GM12878 (cell line): ENCODE data around the gene SERPINB8. TPM values are rescaled to one million over a fixed set of nuclear protein-coding genes. Genes with fewer than 3 reads are reported as not detected.

Source experiments
- ATAC-seq: fragments of 200-7000 bp; cut with Tn5 transposase; 3 replicates; pipeline ENCODE4 v1.9.1; 2020; ENCODE audit warnings: mild to moderate bottlenecking, moderate library complexity
- BruUV-seq: library from RNA; stranded (reverse); fragments of 400-500 nt; replicated peaks from 2 replicates; lab custom pipeline; 2021; lab: Mats Ljungman, UMichigan
- CTCF ChIA-PET: fragments of 300-600 bp; sonication (Branson Sonifier 250); formaldehyde crosslinking; extraction: SDS; loops from one replicate; lab custom pipeline; 2021; ENCODE audit warnings: inconsistent platforms; lab: Yijun Ruan, JAX
- POLR2A ChIA-PET: fragments of 350-600 bp; formaldehyde crosslinking; extraction: SDS; loops from one replicate; lab custom pipeline; 2021; ENCODE audit warnings: inconsistent platforms; lab: Charles Lee
- RAD21 ChIA-PET: fragments of 300-600 bp; sonication (Branson Sonifier 250); formaldehyde crosslinking; loops from one replicate; lab custom pipeline; 2023; ENCODE audit warnings: antibody characterized with exemption; ENCODE audit not compliant: unreplicated experiment; lab: Charles Lee
- SMC1A ChIA-PET: fragments of 300-600 bp; sonication (Branson Sonifier 250); formaldehyde crosslinking; loops from one replicate; lab custom pipeline; 2023; ENCODE audit not compliant: unreplicated experiment, uncharacterized antibody; lab: Charles Lee
- DNase-seq: peaks from one replicate; pipeline ENCODE4 v3.0.0-alpha.2; 2011; ENCODE audit warnings: low read depth, low spot score
- FAIRE-seq: peaks from 3 replicates; lab custom pipeline; 2011; peaks lifted over from hg19 to GRCh38; lab: Jason Lieb, UNC
- H2AFZ ChIP-seq: 2 replicates; pipeline ENCODE4 v1.6.0; 2011; ENCODE audit warnings: low read depth, low read length, control low read depth; ENCODE audit not compliant: control insufficient read depth
- H3K27ac ChIP-seq: 2 replicates; pipeline ENCODE4 v1.5.1; 2011; ENCODE audit warnings: control low read depth; ENCODE audit not compliant: control insufficient read depth, insufficient read depth
- H3K27me3 ChIP-seq, 2 experiments: replicated peaks in 1 of 2; 2 replicates each; pipeline versions ENCODE4 v1.6.0 to v1.6.1; 2011; ENCODE audit warnings: low read length in 1 of 2; ENCODE audit not compliant: control insufficient read depth in 2 of 2, insufficient read depth in 2 of 2
- H3K36me3 ChIP-seq, 2 experiments: 2 replicates each; pipeline ENCODE4 v1.5.1; 2011; ENCODE audit warnings: low read length in 1 of 2; ENCODE audit not compliant: control insufficient read depth in 2 of 2, insufficient read depth in 2 of 2
- H3K4me1 ChIP-seq: 2 replicates; pipeline ENCODE4 v1.6.1; 2011; ENCODE audit warnings: mild to moderate bottlenecking, low read length, moderate library complexity, mixed read lengths; ENCODE audit not compliant: control insufficient read depth, insufficient read depth
- H3K4me2 ChIP-seq: 2 replicates; pipeline ENCODE4 v1.6.0; 2011; ENCODE audit warnings: control low read depth; ENCODE audit not compliant: control insufficient read depth, insufficient read depth
- H3K4me3 ChIP-seq: fragments of 200-600 bp; sonication (generic); 2 replicates; pipeline ENCODE4 v1.5.1; 2016
- H3K79me2 ChIP-seq: 2 replicates; pipeline ENCODE4 v1.6.0; 2011; ENCODE audit warnings: low read length; ENCODE audit not compliant: control insufficient read depth, insufficient read depth
- H3K9ac ChIP-seq: 2 replicates; pipeline ENCODE4 v1.8.0; 2011; ENCODE audit warnings: low read length, control low read depth, mixed read lengths; ENCODE audit not compliant: control insufficient read depth, insufficient read depth
- H3K9me3 ChIP-seq: replicated peaks from 3 replicates; pipeline ENCODE4 v1.5.1; 2011; ENCODE audit warnings: mild to moderate bottlenecking, low read length; ENCODE audit not compliant: control insufficient read depth, insufficient read depth
- H4K20me1 ChIP-seq: 2 replicates; pipeline ENCODE4 v1.6.0; 2011; ENCODE audit not compliant: control insufficient read depth, insufficient read depth
- BCL11A ChIP-seq: IDR thresholded peaks from 2 replicates; pipeline ENCODE4 v1.6.1; 2011; ENCODE audit warnings: low read depth, low read length
- CEBPB ChIP-seq, 2 experiments: fragments of 150-350 bp in 1 of 2; IDR thresholded peaks; 2 replicates each; pipeline ENCODE4 v1.6.1; 2012 to 2014; ENCODE audit warnings: low read depth in 2 of 2, low read length in 2 of 2, borderline replicate concordance in 1 of 2, inconsistent platforms in 1 of 2
- DPF2 ChIP-seq: fragments of 450-650 bp; IDR thresholded peaks from 2 replicates; pipeline ENCODE4 v1.6.1; 2017; ENCODE audit warnings: mild to moderate bottlenecking
- EGR1 ChIP-seq, 2 experiments: IDR thresholded peaks; 1 replicate in 1 of 2; 2 replicates in 1 of 2; pipeline ENCODE4 v1.6.1; 2011 to 2012; ENCODE audit warnings: low read depth in 2 of 2, low read length in 2 of 2, borderline replicate concordance in 1 of 2, mild to moderate bottlenecking in 1 of 2, moderate library complexity in 1 of 2
- FOS ChIP-seq: IDR thresholded peaks from 3 replicates; pipeline ENCODE4 v1.6.1; 2011; ENCODE audit warnings: borderline replicate concordance; ENCODE audit not compliant: insufficient read length; ENCODE audit errors: extremely low read depth
- FOXM1 ChIP-seq: IDR thresholded peaks from 2 replicates; pipeline ENCODE4 v1.6.1; 2012; ENCODE audit warnings: low read depth, mild to moderate bottlenecking, inconsistent platforms, low read length, moderate library complexity
- GATAD2B ChIP-seq: fragments of 450-650 bp; conservative IDR thresholded peaks from 2 replicates; pipeline ENCODE4 v1.6.1; 2017; ENCODE audit warnings: low read depth, mild to moderate bottlenecking, moderate library complexity
- PRDM15 ChIP-seq: fragments of 450-650 bp; formaldehyde crosslinking; IDR thresholded peaks from 2 replicates; pipeline ENCODE4 v1.4.0; 2020; ENCODE audit warnings: mild to moderate bottlenecking, moderate library complexity
- TARDBP ChIP-seq: IDR thresholded peaks from 2 replicates; pipeline ENCODE4 v1.6.1; 2016; ENCODE audit warnings: borderline replicate concordance
- YY1 ChIP-seq: IDR thresholded peaks from 2 replicates; pipeline ENCODE4 v1.6.1; 2011; ENCODE audit warnings: low read depth, mild to moderate bottlenecking, low read length
- ZBTB4 ChIP-seq: fragments of 450-650 bp; formaldehyde crosslinking; IDR thresholded peaks from 2 replicates; pipeline ENCODE4 v1.4.0; 2022; ENCODE audit warnings: mild to moderate bottlenecking, moderate library complexity
- ZNF207 ChIP-seq: fragments of 450-650 bp; IDR thresholded peaks from 2 replicates; pipeline ENCODE4 v1.6.1; 2014; ENCODE audit warnings: antibody characterized with exemption, mild to moderate bottlenecking, borderline replicate concordance
- WGBS: methylation state at CpG from one replicate; pipeline ENCODE4 v1.1.6; 2016; ENCODE audit warnings: low lambda C conversion rate; ENCODE audit not compliant: insufficient replicate concordance, insufficient coverage; ENCODE audit errors: missing lambda C conversion rate; 5-methylcytosine and 5-hydroxymethylcytosine counted together
- in situ Hi-C: fragments of 300-500 bp; cut with MboI; formaldehyde crosslinking; loops from 9 replicates; pipeline ENCODE4 v1.14.3; 2018; ENCODE audit warnings: mixed read lengths
- intact Hi-C: fragments of 100-400 bp; cut with micrococcal nuclease; formaldehyde crosslinking; loops from one replicate; pipeline ENCODE4 v1.14.2; 2022; ENCODE audit not compliant: unreplicated experiment
- polyA plus RNA-seq, 11 experiments: library from polyadenylated mRNA; depleted of rRNA in 4 of 11; unstranded in 6 of 11; stranded (reverse) in 5 of 11; fragments of >200 nt; fragmentation: Nextera tagmentation in 4 of 11; fragmentation: Illumina TruSeq in 1 of 11; extraction: Ambion mirVana in 4 of 11; extraction: Trizol in 1 of 11; gene quantifications; 1 replicate in 1 of 11; 2 replicates in 10 of 11; pipeline versions ENCODE4 v1.2.1 to v1.2.3, GENCODE V29; 2011 to 2016; ENCODE audit warnings: inconsistent platforms in 2 of 11, missing spikeins in 2 of 11, low read depth in 1 of 11
- total RNA-seq, 4 experiments: library from RNA; depleted of rRNA in 3 of 4; stranded (reverse); fragments of >200 nt in 3 of 4; fragmentation: Illumina TruSeq in 1 of 4; extraction: Trizol in 1 of 4; gene quantifications; 2 replicates each; pipeline versions ENCODE4 v1.2.1 to v1.2.3, GENCODE V29; 2013 to 2021
- TF ChIP-seq, protein P1 (sequence below): fragments of 450-650 bp; IDR thresholded peaks from 2 replicates; pipeline ENCODE4 v1.6.1; 2016; ENCODE audit warnings: mild to moderate bottlenecking
- TF ChIP-seq, protein P2 (sequence below): fragments of 450-650 bp; IDR thresholded peaks from 2 replicates; pipeline ENCODE4 v1.6.1; 2014; ENCODE audit warnings: mild to moderate bottlenecking

Gene SERPINB8
- total and polyA plus RNA-seq, 10 of the 15 experiments (the other 5 are each of a cell fraction or from before 2014, with no cell fraction given) = 8.1 to 31.5 (median 16.7) TPM

GRCh38 chr18:63986885-63987284 is 17.0 kb downstream of the SERPINB8 start:
- ChIA-PET SMC1A (no interaction called here), CTCF (interaction anchor here (1.3 to 1.4 kb wide), 2 partner anchors 23 to 35 kb away, joined by 3 to 6 read pairs; no protein-coding TSS in a partner anchor), RAD21 (no interaction called here), POLR2A (no interaction called here)
- no peak overlapping the region for H3K27ac ChIP-seq
- in situ Hi-C loops (loop anchor here (25.0 kb wide), 1 partner anchor 475 kb away; no protein-coding TSS in a partner anchor), intact Hi-C loops (no loop called here)
- H3K79me2 ChIP-seq = no peaks in the 10 kb centered on the region
- H3K4me2 ChIP-seq = no peak overlapping the region
- BruUV-seq = TSS peak; percentile 34
- no peak overlapping the region for H3K4me3 ChIP-seq
- ATAC-seq = no peak
- no peak overlapping the region for H2AFZ ChIP-seq
- H3K36me3 ChIP-seq = peaks cover 5 to 18% of the 10 kb centered on the region in 2 experiments
- no peaks in the 10 kb centered on the region for H3K4me1 ChIP-seq
- H3K9me3 ChIP-seq = no peaks in the 10 kb centered on the region
- 88% methylated on average over 7 of the region's 7 CpGs for WGBS
- H3K27me3 ChIP-seq = no peaks in the 10 kb centered on the region
- H4K20me1 ChIP-seq = no peaks in the 10 kb centered on the region
- no peak for FAIRE-seq
- DNase-seq = no peak
- no peak overlapping the region for H3K9ac ChIP-seq
- TF ChIP-seq YY1 = no peak
- TF ChIP-seq, protein P1, sequence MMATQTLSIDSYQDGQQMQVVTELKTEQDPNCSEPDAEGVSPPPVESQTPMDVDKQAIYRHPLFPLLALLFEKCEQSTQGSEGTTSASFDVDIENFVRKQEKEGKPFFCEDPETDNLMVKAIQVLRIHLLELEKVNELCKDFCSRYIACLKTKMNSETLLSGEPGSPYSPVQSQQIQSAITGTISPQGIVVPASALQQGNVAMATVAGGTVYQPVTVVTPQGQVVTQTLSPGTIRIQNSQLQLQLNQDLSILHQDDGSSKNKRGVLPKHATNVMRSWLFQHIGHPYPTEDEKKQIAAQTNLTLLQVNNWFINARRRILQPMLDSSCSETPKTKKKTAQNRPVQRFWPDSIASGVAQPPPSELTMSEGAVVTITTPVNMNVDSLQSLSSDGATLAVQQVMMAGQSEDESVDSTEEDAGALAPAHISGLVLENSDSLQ = no peak
- no peak for TF ChIP-seq TARDBP
- no peak for TF ChIP-seq DPF2
- TF ChIP-seq FOS = no peak
- TF ChIP-seq FOXM1 = no peak
- TF ChIP-seq ZBTB4 (CRISPR knock-in tag) = no peak
- no peak for TF ChIP-seq BCL11A
- TF ChIP-seq ZNF207 = no peak
- TF ChIP-seq GATAD2B = no peak
- no peak for TF ChIP-seq CEBPB (IDR thresholded peaks at IDR 0.05; ENCODE audit: borderline replicate concordance in 1 of 2, low read depth in 2 of 2, low read length in 2 of 2)
- TF ChIP-seq, protein P2, sequence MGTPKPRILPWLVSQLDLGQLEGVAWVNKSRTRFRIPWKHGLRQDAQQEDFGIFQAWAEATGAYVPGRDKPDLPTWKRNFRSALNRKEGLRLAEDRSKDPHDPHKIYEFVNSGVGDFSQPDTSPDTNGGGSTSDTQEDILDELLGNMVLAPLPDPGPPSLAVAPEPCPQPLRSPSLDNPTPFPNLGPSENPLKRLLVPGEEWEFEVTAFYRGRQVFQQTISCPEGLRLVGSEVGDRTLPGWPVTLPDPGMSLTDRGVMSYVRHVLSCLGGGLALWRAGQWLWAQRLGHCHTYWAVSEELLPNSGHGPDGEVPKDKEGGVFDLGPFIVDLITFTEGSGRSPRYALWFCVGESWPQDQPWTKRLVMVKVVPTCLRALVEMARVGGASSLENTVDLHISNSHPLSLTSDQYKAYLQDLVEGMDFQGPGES = no peak
- no peak for TF ChIP-seq EGR1 (IDR thresholded peaks at IDR 0.05; ENCODE audit: borderline replicate concordance in 1 of 2, low read depth in 2 of 2, low read length in 2 of 2)
- TF ChIP-seq PRDM15 (CRISPR knock-in tag) = no peak
